ENCODE data around the gene CPT1B. TPM values are rescaled to one million over a fixed set of nuclear protein-coding genes. Genes with fewer than 3 reads are reported as not detected.
A peak's percentile ranks its signal among the peaks of the same experiment; 100 is the strongest.

CPT1B gene
- total RNA-seq, 6 donors from 2014 or later, result 7.3 to 54.5 (median 19.4) TPM

- Histone ChIP-seq H3K27me3 (no peaks in the 10 kb centered on the region), H3K4me1 (peaks cover 0 to 17% (median 11%) of the 10 kb centered on the region in 4 donors), H3K27ac (peak overlapping the region in 2 of 4 donors; percentile 27 to 57), H3K9me3 (no peaks in the 10 kb centered on the region), H3K36me3 (no peaks in the 10 kb centered on the region), H3K4me3 (no peak overlapping the region)
- peak in 1 of 2 donors; percentile 46 for ATAC-seq (ENCODE audit: low FRiP score in 2 of 2)
- no peak for TF ChIP-seq POLR2AphosphoS5 (IDR thresholded peaks at IDR 0.05)
- TF ChIP-seq POLR2A (IDR thresholded peaks at IDR 0.05), result no peak
- TF ChIP-seq EP300 (IDR thresholded peaks at IDR 0.05), result no peak
- TF ChIP-seq, protein P1, sequence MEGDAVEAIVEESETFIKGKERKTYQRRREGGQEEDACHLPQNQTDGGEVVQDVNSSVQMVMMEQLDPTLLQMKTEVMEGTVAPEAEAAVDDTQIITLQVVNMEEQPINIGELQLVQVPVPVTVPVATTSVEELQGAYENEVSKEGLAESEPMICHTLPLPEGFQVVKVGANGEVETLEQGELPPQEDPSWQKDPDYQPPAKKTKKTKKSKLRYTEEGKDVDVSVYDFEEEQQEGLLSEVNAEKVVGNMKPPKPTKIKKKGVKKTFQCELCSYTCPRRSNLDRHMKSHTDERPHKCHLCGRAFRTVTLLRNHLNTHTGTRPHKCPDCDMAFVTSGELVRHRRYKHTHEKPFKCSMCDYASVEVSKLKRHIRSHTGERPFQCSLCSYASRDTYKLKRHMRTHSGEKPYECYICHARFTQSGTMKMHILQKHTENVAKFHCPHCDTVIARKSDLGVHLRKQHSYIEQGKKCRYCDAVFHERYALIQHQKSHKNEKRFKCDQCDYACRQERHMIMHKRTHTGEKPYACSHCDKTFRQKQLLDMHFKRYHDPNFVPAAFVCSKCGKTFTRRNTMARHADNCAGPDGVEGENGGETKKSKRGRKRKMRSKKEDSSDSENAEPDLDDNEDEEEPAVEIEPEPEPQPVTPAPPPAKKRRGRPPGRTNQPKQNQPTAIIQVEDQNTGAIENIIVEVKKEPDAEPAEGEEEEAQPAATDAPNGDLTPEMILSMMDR (IDR thresholded peaks at IDR 0.05), result no peak
- 46% methylated on average over 19 to 24 of the region's 31 CpGs for WGBS, 2 donors
- DNase-seq, result peak in 1 of 2 donors; percentile 78
Observed at GRCh38 chr22:50612528-50613221, 34.4 kb upstream of the CPT1B start.

DNA sequence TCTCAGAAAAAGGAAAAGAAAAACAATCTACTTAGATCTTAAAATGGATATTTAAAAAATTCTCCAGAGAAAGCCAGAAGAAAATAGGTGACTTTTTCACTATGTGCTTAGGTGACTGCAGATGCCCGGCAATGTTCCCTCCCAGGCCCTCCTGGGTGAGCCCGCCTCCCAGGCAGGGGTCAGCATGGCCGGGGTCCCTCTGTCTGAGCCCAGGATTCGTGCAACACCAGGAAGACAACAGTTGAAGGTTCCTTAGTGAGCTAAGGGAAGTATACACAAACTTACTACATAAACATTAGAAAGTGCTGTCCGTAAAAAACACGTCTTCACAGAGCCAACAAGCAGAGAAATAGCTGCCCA, 33.9 kb upstream of the CPT1B start:
- H3K9me3 ChIP-seq, result no peaks in the 10 kb centered on the region
- H3K27ac ChIP-seq, result no peak overlapping the region
- H3K36me3 ChIP-seq, result no peaks in the 10 kb centered on the region
- H3K27me3 ChIP-seq, result no peaks in the 10 kb centered on the region
- peaks cover 0 to 17% (median 11%) of the 10 kb centered on the region in 4 donors for H3K4me1 ChIP-seq
- TF ChIP-seq, protein P1 (IDR thresholded peaks at IDR 0.05), result no peak
- TF ChIP-seq POLR2AphosphoS5 (IDR thresholded peaks at IDR 0.05) (no peak), EP300 (IDR thresholded peaks at IDR 0.05) (no peak), POLR2A (IDR thresholded peaks at IDR 0.05) (no peak)
- peak in 1 of 2 donors; percentile 37 for DNase-seq
- WGBS, 2 donors, result 56 to 58% methylated on average over 6 of the region's 6 CpGs
- no peak for ATAC-seq (ENCODE audit: low FRiP score in 2 of 2)
- no peak overlapping the region for H3K4me3 ChIP-seq

DNA sequence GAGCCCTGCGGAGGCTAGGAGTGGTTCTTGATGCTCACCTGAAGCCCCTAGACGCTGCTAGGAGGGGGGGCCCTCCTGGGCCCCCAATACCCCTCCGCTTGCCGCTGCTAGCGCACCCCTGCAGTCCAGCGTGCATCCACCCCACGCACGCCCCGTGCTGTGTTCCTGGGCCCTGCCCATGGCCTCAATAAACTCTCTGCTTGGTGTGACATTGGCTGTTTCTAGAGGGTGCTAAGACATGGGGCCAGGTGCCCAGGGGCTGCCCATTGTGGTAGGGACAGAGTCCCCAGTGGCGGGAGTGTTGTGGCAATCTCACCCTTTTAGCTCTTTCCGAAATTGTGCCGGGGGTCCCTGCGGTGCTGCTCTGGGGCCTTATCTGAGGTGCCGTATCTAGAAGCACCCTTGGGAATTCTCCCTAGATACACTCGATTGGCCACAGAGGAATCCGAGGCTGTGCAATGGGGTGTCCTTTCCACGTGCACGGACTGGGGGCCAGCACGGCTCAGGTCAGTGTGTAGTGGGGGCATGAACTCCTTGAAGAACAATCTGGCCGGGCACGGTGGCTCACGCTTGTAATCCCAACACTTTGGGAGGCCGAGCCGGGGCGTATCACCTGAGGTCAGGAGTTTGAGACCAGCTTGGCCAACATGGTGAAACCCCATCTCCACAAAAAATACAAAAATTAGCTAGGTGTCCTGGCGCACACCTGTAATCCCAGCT, 33.3 kb upstream of the CPT1B start:
- H3K27ac ChIP-seq, result no peak overlapping the region
- H3K9me3 ChIP-seq, result no peaks in the 10 kb centered on the region
- H3K36me3 ChIP-seq, result no peaks in the 10 kb centered on the region
- TF ChIP-seq POLR2AphosphoS5 (IDR thresholded peaks at IDR 0.05) (no peak), POLR2A (IDR thresholded peaks at IDR 0.05) (no peak), EP300 (IDR thresholded peaks at IDR 0.05) (no peak)
- TF ChIP-seq, protein P1 (IDR thresholded peaks at IDR 0.05), result no peak
- WGBS, 2 donors, result 91 to 95% methylated on average over 24 to 26 of the region's 26 CpGs
- DNase-seq (peak in 1 of 2 donors; percentile 58), ATAC-seq (ENCODE audit: low FRiP score in 2 of 2) (no peak)
- H3K4me3 ChIP-seq, result no peak overlapping the region
- no peaks in the 10 kb centered on the region for H3K27me3 ChIP-seq
- peaks cover 0 to 17% (median 11%) of the 10 kb centered on the region in 4 donors for H3K4me1 ChIP-seq

- H3K4me3 ChIP-seq, result no peak overlapping the region
- no peaks in the 10 kb centered on the region for H3K9me3 ChIP-seq
- H3K27me3 ChIP-seq, result no peaks in the 10 kb centered on the region
- ATAC-seq (ENCODE audit: low FRiP score in 2 of 2) (no peak), DNase-seq (peak; percentile 12 to 56)
- peaks cover 0 to 17% (median 11%) of the 10 kb centered on the region in 4 donors for H3K4me1 ChIP-seq
- TF ChIP-seq, protein P1 (IDR thresholded peaks at IDR 0.05), result no peak
- H3K27ac ChIP-seq, result no peak overlapping the region
- 84% methylated on average over 7 to 17 of the region's 17 CpGs for WGBS, 2 donors
- H3K36me3 ChIP-seq, result no peaks in the 10 kb centered on the region
Observed at GRCh38 chr22:50610581-50610980, 32.4 kb upstream of the CPT1B start.
